HL-60/S4 (cell line): ENCODE data around the gene KHDC1.
"Not testable (repeated sequence)": the region's sequence is repeated elsewhere in the genome, so short reads cannot be mapped to it uniquely, and the experiment has no call there.

Source experiments
- in situ Hi-C: fragments of 300-500 bp; cut with MboI; formaldehyde crosslinking; loops from 2 replicates; pipeline ENCODE4 v1.14.3; 2022; ENCODE audit warnings: low sequenced_read_pairs

KHDC1 gene, protein sequence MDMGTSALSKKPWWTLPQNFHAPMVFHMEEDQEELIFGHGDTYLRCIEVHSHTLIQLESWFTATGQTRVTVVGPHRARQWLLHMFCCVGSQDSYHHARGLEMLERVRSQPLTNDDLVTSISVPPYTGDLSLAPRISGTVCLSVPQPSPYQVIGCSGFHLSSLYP

DNA sequence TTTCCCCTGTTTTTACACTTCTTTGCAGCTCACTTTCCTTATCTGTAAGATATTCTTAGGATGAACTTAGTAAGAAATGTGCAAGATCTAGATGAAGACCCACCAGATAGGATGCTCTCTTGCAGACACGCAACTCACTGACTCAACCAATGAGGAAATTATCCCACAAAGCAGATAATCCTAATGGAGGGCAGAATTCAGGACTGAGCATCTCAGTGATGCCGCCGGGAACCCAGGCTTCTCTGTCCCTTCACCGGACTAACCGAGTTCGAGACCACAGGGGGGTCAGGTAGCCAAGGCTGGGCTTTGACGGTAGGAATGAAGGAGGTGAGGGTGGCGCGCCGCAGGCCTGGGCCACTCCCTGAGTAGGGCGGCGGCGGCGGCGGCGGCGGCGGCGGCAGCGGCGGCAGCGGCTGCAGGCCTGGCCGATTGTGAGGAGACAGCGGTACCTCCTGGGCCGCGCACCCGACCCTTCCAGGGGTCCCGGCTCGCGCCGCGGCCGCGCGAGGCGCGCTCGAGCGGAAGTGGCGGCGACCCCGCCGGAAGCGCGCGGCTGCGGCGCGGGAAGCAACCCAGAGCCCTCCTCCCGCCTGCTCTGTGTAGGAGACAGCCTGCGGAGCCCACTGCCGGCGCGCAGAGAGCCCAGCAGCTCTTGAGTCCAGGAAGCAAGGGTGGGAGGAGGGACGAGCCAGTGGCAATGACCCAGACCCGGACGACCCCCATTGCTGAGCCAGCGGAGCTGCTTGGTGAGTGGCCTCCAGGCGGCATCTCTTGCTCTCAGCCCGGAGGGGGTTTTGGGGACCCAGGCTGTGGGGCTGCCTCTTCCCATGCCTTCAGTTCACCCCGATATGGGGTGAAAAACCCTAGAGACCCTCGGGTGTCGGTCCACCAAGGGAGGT is at the start of gene KHDC1:
TSS of gene KHDC1 (minus strand) at position 526 of the 899 bp plus-strand sequence. CDS start 20,679 bp downstream, outside the sequence.
- in situ Hi-C loops, result no loop called here

DNA sequence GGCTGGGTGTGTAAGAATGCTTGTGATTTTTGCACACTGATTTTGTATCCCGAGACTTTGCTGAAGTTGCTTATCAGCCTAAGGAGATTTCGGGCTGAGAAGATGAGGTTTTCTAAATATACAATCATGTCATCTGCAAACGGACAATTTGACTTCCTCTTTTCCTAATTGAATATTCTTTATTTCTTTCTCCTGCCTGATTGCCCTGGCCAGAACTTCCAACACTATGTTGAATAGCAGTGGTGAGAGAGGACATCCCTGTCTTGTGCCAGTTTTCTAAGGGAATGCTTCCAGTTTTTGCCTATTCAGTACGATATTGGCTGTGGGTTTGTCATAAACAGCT is 47.5 kb upstream of the KHDC1 start:
- in situ Hi-C loops, result not testable (repeated sequence)

DNA sequence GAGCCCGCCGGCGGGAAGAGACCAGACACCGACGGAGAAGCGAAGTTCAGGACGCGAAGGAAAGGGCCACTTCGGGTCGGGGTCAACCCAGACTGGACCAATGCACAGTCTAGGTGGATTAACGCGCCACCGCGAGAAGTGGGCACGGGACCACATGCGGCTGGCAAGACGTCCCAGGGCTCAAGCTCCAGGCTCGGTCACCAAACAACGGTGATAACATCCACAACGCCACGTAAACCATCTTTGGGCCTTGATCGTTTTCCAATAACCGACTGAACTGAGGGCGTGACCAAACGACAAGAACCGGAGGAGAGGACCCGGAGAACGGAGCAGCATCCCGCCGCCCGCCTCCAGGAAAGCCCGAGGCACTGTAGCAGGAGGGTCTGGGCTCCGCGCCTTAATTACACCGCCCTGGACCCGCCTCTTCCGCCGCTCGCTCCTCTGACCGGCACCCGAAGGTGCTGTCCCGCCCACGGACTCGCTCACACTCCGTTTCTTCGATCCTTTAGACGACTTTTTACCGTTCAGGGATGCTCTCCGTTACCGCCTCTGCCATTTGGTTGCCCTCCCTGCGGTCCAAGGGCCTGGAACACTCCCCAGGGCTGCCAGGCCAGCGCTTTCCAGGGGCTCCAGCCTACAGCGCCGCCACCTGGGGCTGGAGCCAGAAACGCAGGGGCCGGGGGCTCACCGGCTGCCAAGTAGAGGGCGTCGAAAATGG is 46.9 kb upstream of the KHDC1 start:
- in situ Hi-C loops, result no loop called here

DNA sequence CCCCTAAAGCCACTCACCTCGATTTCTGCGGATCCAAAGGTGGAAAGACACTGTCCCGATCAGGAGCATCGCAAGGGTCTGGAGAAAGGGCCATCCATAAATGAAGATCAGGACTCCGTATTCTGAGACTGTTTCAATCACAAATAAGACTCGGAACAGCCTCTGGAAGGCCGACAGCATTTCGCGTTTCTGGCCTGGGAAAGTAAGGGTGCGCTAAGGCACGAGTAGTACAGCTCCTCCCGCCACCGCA is 46.5 kb upstream of the KHDC1 start:
- in situ Hi-C loops, result no loop called here

DNA sequence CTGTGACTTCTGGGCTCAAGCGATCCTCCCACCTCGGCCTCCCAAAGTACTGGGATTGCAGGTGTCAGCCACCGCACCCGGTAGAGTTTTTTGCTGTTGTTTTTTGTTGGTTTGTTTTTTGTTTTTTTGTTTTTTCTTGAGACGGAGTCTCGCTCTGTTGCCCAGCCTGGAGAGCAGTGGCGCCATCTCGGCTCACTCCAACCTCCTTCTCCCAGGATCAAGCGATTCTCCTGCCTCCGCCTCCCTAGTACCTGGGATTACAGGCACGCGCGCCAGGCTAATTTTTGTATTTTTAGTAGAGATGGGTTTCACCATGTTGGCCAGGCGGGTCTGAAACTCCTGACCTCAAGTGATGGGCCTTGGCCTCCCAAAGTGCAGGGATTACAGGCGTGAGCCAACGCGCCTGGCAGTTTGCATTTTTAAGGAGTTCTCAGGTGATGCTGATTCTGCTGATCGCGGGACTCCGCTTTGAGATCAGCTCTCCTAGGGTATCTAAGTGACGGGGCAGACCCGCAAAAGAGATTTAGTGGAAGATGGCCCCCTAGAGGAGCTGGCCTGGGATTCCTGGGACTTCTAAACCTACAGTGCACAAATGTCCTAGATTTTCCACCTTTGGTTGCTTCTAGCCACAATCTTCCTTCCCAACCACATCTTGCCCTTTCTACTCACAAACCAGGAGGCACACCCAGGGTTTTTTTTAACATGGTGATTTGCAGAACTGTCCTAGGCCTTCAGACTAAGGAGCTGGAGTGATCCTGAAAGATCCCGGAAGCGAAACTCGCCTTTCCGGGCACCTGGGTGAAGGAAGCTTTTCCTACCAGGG is 45.9 kb upstream of the KHDC1 start:
- in situ Hi-C loops, result no loop called here

DNA sequence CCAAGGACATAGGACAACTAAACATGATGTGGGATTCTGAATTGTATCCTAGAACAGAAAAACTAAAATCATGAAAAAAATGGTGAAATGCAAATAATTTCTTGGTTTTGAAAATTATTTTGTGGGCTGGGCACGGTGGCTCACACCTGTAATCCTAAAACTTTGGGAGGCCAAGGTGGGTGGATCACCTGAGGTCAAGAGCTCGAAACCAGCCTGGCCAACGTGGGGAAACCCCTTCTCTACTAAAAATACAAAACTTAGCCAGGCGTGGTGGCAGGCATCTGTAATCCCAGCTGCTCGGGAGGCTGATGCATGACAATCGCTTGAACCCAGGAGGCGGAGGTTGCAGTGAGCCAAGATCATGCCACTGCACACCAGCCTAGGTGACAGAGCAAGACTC is 40.8 kb upstream of the KHDC1 start:
- in situ Hi-C loops, result not testable (repeated sequence)

DNA sequence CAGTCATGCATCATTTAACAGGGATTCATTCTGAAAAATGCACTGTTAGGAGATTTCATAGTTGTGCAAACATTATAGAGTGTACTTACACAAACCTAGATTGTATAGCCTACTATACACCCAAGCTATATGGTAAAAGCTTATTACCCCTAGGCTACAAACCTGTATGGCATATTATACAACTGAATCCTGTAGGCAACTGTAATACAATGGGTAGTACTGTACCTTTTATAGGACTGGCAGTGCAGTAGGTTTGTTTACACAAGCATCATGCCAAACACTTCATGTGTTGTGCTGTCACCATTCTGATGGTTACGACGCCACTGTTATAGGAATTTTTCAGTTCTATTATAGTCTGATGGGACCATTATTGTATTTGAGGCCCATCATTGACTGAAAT is 39.3 kb upstream of the KHDC1 start:
- in situ Hi-C loops, result no loop called here

DNA sequence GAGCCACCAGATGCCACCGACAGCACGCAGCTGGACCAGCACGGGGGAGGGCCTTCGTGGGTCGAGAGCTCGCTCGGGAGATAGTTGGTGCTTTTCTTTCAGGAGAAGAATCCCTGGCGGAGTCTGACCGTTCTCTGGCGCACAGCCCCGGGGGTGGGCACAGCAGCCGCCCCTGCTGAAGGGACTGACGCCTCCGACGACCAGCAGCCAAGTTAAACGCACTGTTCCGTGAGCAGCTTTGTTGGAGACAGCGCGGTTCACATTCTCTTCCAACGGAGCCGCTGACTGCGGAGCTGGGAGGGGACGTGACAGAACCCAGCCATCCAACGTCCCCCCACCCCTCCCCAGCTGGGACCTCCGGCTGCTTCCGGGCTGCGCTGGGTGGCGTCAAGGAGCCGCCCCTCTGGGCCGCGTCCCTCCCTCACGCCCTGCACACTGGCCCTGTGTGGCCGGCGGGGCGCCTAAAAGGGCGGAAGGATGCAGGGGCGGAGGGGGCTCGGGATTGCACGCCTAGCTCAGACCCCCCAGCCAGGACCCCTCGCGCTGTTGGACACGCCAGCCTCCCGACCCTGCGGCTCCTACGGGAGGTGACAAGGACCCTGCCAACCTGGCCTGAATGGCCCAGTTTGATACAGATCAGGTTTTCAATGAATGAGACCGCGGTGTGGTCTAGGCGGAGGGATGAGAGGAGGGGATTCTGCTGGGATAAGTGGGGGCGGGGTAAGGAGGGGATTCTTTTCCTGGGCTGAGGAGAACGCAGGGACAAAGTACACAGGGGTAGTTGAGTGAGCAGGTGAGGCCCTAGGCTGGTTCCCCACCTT is 36.4 kb upstream of the KHDC1 start:
- in situ Hi-C loops, result no loop called here

DNA sequence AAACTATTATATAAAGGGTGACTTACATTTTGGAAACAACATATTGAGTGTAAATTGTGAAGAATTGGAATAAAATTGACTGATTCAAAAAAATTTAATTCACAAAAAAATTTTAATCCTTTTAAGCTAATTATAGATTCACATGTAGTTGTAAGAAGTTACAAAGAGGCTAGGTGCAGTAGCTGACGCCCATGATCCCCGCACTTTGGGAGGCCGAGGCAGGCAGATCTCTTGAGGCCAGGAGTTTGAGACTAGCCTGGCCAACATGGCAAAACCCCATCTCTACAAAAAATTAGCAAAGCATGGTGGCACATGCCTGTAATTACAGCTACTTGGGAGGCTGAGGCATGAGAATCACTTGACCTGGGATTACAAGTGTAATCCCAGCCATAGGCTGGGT is 30.3 kb upstream of the KHDC1 start:
- in situ Hi-C loops, result no loop called here

DNA sequence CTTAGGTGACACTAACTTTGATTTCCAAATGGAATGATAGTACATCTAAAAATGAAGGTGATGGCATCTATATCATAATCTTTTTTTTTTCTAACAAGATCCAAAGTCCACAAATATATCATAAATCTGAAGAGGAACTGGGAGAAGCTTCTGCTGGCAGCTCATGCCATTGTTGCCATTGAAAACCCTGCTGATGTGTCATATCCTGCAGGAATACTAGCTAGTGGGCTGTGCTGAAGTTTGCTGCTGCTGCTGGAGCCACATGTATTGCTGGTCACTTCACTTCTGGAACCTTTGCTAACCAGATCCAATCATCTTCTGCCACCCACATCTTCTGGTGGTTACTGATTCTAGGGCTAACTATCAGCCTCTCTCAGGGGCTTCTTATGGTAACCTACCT is 27.4 kb upstream of the KHDC1 start:
- in situ Hi-C loops, result no loop called here

DNA sequence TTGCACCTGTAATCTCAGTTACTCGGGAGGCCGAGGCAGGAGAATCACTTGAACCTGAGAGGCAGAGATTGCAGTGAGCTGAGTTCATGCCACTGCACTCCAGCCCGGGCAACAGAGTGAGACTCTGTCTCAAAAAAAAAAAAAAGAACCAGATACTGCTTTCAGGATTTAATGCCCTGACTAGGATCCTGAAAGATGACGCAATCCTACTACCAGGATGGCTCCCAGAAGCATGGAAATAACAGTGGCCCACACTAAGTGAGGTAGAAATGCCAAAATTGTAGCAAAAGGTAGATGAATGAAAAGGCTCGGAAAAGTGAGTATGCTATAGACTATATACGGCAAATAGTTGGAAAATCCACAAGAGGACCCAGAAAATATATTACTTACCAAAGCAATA is 23.8 kb upstream of the KHDC1 start:
- in situ Hi-C loops, result no loop called here

DNA sequence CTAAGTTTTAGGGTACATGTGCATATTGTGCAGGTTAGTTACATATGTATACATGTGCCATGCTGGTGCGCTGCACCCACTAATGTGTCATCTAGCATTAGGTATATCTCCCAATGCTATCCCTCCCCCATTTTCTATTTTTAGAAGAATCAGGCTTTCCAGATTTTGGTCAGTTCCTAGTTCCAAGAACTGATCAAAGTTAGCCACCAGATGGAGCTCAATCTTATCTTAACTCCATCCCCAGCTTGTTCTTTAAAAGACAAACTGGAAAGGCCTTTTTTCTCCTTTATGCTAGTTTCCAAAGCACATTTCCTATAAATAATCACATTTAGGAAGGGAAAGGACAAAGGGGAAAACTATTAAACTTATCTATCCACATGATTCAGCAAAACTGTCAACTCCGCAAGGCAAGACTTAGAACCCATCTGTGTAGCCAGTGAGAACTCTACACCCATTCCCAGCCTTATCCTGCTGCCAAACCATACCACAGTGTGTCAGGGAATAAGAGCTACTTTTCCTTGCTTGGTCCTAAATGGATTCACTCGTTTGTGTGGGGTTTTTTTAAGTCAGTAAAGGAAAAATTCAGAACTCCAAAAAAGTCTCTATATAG is 22.8 kb upstream of the KHDC1 start:
- in situ Hi-C loops, result no loop called here

DNA sequence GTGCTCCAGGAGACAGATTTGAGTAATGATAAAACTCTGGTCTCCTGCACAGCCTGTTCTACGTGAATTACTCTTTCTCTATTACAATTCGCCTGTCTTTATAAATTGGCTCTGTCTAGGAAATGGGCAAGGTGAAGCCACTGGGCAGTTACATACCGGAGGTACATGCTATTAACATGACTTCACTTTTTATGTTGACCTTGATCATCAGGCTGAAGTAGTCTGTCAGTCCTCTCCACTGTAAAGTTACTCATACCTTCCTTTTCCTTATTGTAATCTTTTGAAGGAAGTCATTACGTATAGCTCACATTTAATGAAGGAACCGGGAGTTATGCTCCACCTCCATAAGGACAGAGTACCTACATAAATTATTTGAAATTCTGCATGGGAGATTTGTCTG is 19.9 kb upstream of the KHDC1 start:
- in situ Hi-C loops, result no loop called here

DNA sequence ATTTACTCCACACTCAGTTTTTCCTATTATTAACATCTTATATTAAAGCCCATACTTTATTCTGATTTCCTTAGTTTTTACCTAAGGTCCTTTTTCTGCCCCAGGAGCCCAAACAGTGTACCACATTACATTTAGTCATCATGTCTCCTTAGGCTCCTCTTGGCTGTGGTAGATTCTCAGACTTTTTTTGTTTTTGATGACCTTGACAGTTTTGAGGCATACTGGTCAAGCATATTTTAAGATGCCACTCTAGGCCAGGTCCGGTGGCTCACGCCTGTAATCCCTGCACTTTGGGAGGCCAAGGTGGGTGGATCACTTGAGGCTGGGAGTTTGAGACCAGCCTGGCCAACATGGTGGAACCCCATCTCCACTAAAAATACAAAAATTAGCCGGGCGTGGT is 18.7 kb upstream of the KHDC1 start:
- in situ Hi-C loops, result not testable (repeated sequence)

DNA sequence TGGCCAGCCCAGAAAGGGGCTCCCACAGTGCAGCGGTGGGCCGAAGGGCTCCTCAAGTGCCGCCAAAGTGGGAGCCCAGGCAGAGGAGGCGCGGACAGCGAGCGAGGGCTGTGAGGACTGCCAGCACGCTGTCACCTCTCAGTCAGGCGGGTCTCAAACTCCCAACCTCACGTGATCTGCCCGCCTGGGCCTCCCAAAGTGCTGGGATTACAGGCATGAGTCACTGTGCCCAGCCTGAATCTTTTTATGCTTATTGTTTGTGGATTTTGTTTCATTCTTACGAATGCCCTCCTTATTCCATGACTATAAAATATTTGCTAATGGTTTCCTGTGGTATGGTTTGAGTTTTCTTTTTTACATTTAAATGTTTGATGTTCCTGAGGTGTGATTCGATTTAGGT is 6.3 kb upstream of the KHDC1 start:
- in situ Hi-C loops, result not testable (repeated sequence)

DNA sequence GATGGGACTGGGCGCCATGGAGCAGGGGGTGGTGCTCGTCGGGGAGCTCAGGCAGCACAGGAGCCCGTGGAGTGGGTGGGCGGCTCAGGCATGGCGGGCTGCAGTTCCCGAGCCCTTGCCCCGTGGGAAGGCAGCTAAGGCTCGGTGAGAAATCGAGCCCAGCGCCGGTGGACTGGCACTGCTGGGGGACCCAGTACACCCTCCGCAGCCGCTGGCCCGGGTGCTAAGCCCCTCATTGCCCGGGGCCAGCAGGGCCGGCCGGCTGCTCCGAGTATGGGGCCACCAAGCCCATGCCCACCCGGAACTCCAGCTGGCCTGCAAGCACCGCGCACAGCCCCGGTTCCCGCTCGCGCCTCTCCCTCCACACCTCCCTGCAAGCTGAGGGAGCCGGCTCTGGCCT is 5.9 kb upstream of the KHDC1 start:
- in situ Hi-C loops, result not testable (repeated sequence)

DNA sequence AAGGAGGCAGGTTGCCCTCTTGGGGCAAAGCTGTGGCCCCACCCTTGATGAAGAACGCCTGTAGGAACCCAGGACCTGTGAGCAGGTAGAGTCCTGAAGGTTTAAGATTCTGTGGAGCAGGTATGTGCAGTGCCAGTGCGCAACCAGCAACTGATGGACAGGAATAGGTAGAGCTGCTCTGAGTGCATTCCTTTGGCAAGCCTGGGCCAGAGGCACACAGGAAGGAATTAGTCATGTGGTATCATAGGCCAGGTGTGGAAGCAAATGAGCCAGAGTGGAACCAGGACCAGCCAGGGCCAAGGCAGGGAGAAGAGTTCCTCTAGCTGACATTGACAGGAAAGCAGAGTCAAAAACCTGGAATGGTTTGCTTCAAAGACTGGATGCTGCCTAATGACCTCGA is 1.4 kb upstream of the KHDC1 start:
- in situ Hi-C loops, result no loop called here

DNA sequence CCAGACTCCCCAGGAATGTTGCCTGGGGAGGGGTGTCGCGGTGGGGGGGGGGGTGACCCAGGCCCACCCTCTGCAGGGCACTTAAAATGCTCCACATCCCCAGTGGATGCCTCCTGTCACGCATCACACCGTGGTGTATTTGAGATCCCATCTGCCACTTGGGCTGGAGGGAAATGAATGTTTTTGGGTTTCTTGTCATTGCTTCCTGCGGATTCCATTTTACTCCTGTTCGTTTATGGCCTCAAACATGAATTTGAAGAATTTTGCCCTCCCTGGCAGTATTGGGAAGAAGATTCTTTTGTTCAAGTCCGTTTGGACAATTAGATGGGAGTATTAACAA is 544 bp upstream of the KHDC1 start:
- in situ Hi-C loops, result no loop called here

DNA sequence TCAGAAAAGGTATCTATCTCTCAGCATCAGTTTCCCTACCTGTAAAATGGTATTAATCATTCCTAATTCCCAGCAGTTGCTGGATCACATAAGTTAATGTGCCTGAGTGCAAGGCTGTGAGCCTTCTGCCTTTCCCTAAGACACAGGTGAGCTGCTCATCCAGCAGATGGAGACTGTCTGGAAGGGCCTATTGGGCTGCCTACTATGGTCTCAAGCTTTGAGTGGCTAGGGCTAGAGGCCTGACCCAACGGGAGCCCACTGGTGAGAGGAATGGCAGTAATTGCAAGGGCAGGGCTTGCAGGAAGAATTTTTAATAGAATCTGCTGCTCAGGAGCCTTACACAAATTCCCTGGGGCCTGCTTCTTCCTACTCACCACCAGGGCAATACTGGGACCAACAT is 4.3 kb downstream of the KHDC1 start:
- in situ Hi-C loops, result no loop called here

DNA sequence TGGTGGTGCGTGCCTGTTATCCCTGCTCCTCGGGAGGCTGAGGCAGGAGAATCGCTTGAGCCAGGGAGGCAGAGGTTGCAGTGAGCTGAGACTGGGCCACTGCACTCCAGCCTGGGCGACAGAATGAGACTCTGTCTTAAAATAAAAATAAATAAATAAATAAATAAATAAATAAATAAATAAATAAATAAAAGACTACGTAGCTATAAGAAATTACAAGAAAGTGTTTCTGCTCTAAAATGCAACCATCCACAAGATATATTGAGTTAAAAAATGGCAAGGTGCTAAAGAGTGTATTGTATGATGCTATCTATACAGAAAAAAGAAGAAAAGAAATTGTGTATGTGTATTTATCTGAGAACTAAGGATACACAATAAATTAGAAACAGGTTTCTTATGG is 8.7 kb downstream of the KHDC1 start:
- in situ Hi-C loops, result not testable (repeated sequence)
